Stimulated activated CD4-positive, alpha-beta T cell treated with anti-CD3 and anti-CD28 coated beads, TNF-alpha, amount 100 ng/mL, for 24 hours (primary cell): ENCODE results near the gene TAF9.
A peak's percentile ranks its signal among the peaks of the same experiment; 100 is the strongest.
"Not testable (repeated sequence)": the region's sequence is repeated elsewhere in the genome, so short reads cannot be mapped to it uniquely, and the experiment has no call there.

Source experiments
- DNase-seq, 3 experiments: peaks; one replicate each; pipeline ENCODE4 v3.0.0-alpha.2; 2020; ENCODE audit warnings: low read depth in 3 of 3

Gene TAF9, protein sequence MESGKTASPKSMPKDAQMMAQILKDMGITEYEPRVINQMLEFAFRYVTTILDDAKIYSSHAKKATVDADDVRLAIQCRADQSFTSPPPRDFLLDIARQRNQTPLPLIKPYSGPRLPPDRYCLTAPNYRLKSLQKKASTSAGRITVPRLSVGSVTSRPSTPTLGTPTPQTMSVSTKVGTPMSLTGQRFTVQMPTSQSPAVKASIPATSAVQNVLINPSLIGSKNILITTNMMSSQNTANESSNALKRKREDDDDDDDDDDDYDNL

DNA sequence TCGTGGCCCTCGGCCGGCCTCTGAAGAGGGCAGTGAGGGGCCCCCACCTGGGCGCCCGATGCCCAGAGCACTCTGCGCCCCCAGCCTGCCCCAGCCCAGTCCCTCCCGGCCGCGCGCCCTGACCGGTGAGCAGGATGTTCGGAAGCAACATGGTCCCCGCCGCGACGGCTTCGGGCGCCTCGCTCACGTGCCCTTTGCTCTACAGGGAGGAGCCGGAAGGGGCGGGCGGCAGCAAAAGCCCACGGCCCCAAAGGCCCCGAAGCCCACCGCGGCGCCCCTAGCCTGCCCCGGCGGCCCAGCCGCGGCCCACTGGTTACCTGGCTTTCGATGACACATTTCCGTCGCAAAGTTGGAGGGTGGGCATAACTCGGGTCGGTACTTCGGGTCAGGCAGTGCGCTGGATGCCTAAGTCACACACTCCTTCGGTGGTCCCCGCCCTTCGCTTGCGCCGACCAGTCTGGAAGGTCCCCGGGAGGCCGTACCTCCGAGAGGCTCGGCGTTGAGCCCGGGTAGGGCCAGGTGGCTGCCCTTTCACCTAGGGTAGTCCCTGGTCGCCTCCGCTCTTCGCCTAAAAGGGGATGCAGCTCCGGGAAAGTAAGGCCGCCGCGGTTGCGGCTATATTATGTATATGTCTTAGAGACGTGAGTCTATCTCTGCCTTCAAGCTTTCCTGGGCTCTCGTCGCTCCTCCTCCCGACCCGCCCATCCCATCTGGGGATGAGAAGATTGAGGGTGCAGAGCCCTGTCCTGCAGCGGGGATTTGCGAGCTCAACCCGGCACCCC is at the start of gene TAF9, which contains the start of the genes AK6 and RAD17:
Gene TAF9, minus strand, starts transcription at position 181 of the 782 bp plus-strand sequence. CDS start 3,783 bp downstream, outside the sequence.
Gene AK6, minus strand, starts transcription at position 181 of the 782 bp plus-strand sequence. Its CDS starts 30 bp downstream, at position 151.
Gene RAD17, plus strand, starts transcription at position 479 of the 782 bp plus-strand sequence. CDS start 2,391 bp downstream, outside the sequence.
- peak; percentile 81 to 90 (median 87) for DNase-seq

- no peak for DNase-seq
Measured at GRCh38 chr5:69418554-69418953, 49.2 kb upstream of the TAF9 start.

- no peak for DNase-seq
Measured at GRCh38 chr5:69416699-69417098, 47.4 kb upstream of the TAF9 start.

GRCh38 chr5:69416180-69416579 is 46.9 kb upstream of the TAF9 start:
- DNase-seq = no peak

- no peak for DNase-seq
Measured at GRCh38 chr5:69415584-69415958, 46.3 kb upstream of the TAF9 start.

GRCh38 chr5:69414885-69415583 is 45.7 kb upstream of the TAF9 start, which contains the start of gene MARVELD2:
MARVELD2 (plus strand) TSS chr5:69415116; CDS start chr5:69419386, 4,270 bp downstream.
- peak; percentile 1 to 51 (median 15) for DNase-seq

GRCh38 chr5:69404659-69405330 is 35.5 kb upstream of the TAF9 start:
- DNase-seq = no peak

- no peak for DNase-seq
Measured at GRCh38 chr5:69378376-69378775, 9.1 kb upstream of the TAF9 start.

DNA sequence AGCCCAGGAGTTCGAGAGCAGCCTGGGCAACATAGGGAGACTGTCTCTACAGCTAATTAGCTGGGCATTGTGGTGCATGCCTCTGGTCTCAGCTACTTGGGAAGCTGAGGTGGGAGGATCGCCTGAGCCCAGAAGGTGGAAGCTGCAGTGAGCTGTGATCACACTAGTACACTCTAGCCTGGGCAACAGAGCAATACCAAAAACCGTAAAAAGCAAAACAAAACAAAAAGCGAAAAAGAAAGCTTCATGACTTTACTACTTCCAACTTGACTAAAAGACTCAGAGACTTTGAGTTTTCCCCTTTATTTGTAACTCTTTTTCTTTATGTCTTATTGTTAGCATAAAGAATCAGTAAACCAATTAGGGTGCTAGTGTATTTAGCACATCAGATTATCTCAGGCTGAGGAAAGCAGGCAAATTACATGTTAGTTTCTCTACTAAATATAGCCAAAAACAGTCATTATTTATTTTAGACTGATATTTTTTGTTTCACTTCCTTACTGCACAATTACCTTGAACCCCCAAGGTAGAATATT is 5.7 kb upstream of the TAF9 start:
- no peak for DNase-seq

- DNase-seq = no peak
Measured at GRCh38 chr5:69372394-69372793, 3.1 kb upstream of the TAF9 start.

- DNase-seq = not testable (repeated sequence)
Measured at GRCh38 chr5:69370335-69370734, 1.0 kb upstream of the TAF9 start.

GRCh38 chr5:69368458-69369339 is 621 bp downstream of the TAF9 start:
- DNase-seq = peak in 2 of 3 experiments; percentile 5 to 9

DNA sequence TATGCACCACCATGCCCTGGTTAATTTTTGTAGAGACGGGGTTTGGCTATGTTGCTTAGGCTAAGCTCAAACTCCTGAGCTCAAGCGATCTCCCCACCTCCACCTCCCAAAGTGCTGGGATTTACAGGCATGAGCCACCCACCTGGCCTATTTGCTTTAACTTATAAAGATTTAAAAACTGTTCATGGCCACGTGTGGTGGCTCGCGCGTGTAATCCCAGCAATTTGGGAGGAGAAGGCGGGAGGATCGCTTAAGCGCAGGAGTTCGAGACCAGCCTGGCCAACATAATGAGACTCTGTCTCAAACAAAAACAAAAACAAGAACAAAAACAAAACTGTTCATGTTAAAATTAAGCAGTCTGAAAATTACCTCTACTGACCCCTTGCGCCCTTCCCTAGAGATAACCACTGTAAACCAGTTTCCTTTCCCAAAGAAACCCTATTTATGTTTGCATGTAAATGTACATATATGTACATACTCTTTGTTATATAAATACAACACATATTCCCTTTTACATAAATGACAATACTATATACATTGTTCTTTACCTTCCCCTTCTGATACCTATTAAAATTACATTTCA is 1.5 kb downstream of the TAF9 start:
- DNase-seq = no peak

- DNase-seq = no peak
Measured at GRCh38 chr5:69364850-69365249, 4.5 kb downstream of the TAF9 start.

DNA sequence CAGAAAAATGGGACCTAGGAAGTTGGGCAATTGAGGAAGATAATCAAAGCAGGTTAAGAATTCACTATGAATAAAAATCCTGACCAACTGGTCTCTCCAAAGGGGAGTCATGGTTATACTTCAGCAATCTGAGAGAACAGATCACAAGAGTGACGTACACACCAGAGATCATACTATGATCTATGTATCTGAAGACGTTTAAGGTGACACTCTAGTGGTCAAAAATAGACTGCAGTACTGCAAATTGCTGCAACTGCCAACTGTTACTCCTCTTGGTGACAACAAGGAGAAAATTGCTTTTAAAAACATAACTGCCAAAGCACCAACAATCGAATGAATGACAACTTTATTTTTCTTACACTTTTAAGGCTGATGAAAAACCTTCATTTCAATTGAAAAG is 4.9 kb downstream of the TAF9 start:
- DNase-seq = no peak

DNA sequence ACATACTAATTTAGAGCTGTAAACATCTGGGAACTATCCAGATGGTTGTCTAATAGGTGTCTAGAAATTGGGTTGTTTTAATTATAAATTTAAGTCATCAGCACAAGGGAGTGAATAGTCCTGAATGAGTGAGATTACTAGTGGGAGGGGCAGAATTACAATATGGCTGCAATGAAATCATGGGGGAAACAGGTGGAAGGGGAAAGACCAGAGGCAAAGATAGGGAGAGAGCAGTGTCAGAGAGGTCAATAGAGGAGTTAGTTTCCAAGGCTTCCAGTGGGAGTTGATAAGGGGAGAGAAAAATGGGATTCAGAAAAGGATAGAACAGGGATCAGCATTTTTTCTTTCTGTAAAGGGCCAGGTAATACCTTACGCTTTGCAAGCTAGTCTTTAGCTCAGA is 8.9 kb downstream of the TAF9 start:
- no peak for DNase-seq

DNA sequence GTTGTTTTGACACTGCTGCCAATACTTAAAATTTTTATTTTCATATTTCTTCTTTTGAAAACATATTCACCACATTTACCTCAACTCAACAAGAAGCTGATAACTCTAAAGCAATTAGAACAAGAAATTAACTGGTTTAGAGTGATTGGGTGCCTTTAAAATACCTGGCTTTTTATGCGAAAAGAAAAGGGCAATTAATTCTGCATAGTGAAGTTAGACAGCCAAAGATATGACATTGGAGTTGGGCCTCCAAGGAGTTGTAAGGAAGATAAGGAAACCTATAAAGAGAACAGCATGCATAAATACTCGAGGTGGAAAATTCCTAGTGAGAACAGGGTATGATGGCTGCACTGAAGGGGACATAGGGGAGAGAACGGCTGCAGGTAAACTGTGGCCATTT is 9.6 kb downstream of the TAF9 start:
- no peak for DNase-seq

- no peak for DNase-seq
Measured at GRCh38 chr5:69350664-69351063, 18.7 kb downstream of the TAF9 start.

- no peak for DNase-seq
Measured at GRCh38 chr5:69343083-69343482, 26.2 kb downstream of the TAF9 start.
